ENCODE data around the gene CNTNAP5. TPM values are rescaled to one million over a fixed set of nuclear protein-coding genes. Genes with fewer than 3 reads are reported as not detected.

CNTNAP5 gene
- total RNA-seq, 4 donors from 2014 or later = not detected

GRCh38 chr2:124874219-124874618 lies 849.1 kb downstream of the CNTNAP5 start:
- no peaks in the 10 kb centered on the region for H3K4me1 ChIP-seq
- no peak for ATAC-seq
- in situ Hi-C loops (cut with MboI; ENCODE audit: low sequenced_read_pairs in 4 of 4) = no loop called here

GRCh38 chr2:124874676-124875075 lies 849.6 kb downstream of the CNTNAP5 start:
- Histone ChIP-seq H3K4me1 (no peaks in the 10 kb centered on the region), H3K27ac (no peak overlapping the region), H3K36me3 (no peaks in the 10 kb centered on the region), H3K9me3 (no peaks in the 10 kb centered on the region), H3K27me3 (no peaks in the 10 kb centered on the region), H3K4me3 (no peak overlapping the region)
- ATAC-seq (no peak), DNase-seq (no peak)
- intact Hi-C loops (cut with DNase I; ENCODE audit: low total_unique reads) (no loop called here), in situ Hi-C loops (cut with MboI; ENCODE audit: low sequenced_read_pairs in 4 of 4) (no loop called here)
- TF ChIP-seq CTCF (IDR thresholded peaks at IDR 0.05 in 4 of 5, conservative IDR thresholded peaks at IDR 0.05 in 1 of 5) (no peak), POLR2A (IDR thresholded peaks at IDR 0.05) (no peak)

More at GRCh38 chr2:124874219-124874618, 849.1 kb downstream of the CNTNAP5 start:
- no peak for DNase-seq
- no peaks in the 10 kb centered on the region for H3K36me3 ChIP-seq
- no peak for TF ChIP-seq POLR2A (IDR thresholded peaks at IDR 0.05)
- TF ChIP-seq CTCF (IDR thresholded peaks at IDR 0.05 in 4 of 5, conservative IDR thresholded peaks at IDR 0.05 in 1 of 5) = no peak
- intact Hi-C loops (cut with DNase I; ENCODE audit: low total_unique reads) = no loop called here
- H3K27ac ChIP-seq = no peak overlapping the region
- H3K27me3 ChIP-seq = no peaks in the 10 kb centered on the region
- H3K4me3 ChIP-seq = no peak overlapping the region
- no peaks in the 10 kb centered on the region for H3K9me3 ChIP-seq

- Histone ChIP-seq H3K27ac (no peak overlapping the region), H3K4me3 (no peak overlapping the region), H3K36me3 (no peaks in the 10 kb centered on the region), H3K4me1 (no peaks in the 10 kb centered on the region), H3K9me3 (no peaks in the 10 kb centered on the region), H3K27me3 (no peaks in the 10 kb centered on the region)
- no peak for ATAC-seq
- in situ Hi-C loops (cut with MboI; ENCODE audit: low sequenced_read_pairs in 4 of 4) = no loop called here
- no peak for DNase-seq
- no peak for TF ChIP-seq CTCF (IDR thresholded peaks at IDR 0.05 in 4 of 5, conservative IDR thresholded peaks at IDR 0.05 in 1 of 5)
- no peak for TF ChIP-seq POLR2A (IDR thresholded peaks at IDR 0.05)
- intact Hi-C loops (cut with DNase I; ENCODE audit: low total_unique reads) = no loop called here
Observed at GRCh38 chr2:124875627-124876244, 850.6 kb downstream of the CNTNAP5 start.

GRCh38 chr2:124877141-124877577 lies 852.1 kb downstream of the CNTNAP5 start:
- no peak for DNase-seq
- no peak for TF ChIP-seq CTCF (IDR thresholded peaks at IDR 0.05 in 4 of 5, conservative IDR thresholded peaks at IDR 0.05 in 1 of 5)
- TF ChIP-seq POLR2A (IDR thresholded peaks at IDR 0.05) = no peak
- intact Hi-C loops (cut with DNase I; ENCODE audit: low total_unique reads) (no loop called here), in situ Hi-C loops (cut with MboI; ENCODE audit: low sequenced_read_pairs in 4 of 4) (no loop called here)
- Histone ChIP-seq H3K4me3 (no peak overlapping the region), H3K36me3 (no peaks in the 10 kb centered on the region), H3K4me1 (no peaks in the 10 kb centered on the region), H3K27me3 (no peaks in the 10 kb centered on the region), H3K27ac (no peak overlapping the region), H3K9me3 (no peaks in the 10 kb centered on the region)
- ATAC-seq = no peak

GRCh38 chr2:124879640-124880039 lies 854.6 kb downstream of the CNTNAP5 start:
- Histone ChIP-seq H3K4me3 (no peak overlapping the region), H3K27ac (no peak overlapping the region), H3K36me3 (no peaks in the 10 kb centered on the region), H3K9me3 (no peaks in the 10 kb centered on the region), H3K27me3 (no peaks in the 10 kb centered on the region), H3K4me1 (no peaks in the 10 kb centered on the region)
- in situ Hi-C loops (cut with MboI; ENCODE audit: low sequenced_read_pairs in 4 of 4) (no loop called here), intact Hi-C loops (cut with DNase I; ENCODE audit: low total_unique reads) (no loop called here)
- no peak for TF ChIP-seq CTCF (IDR thresholded peaks at IDR 0.05 in 4 of 5, conservative IDR thresholded peaks at IDR 0.05 in 1 of 5)
- TF ChIP-seq POLR2A (IDR thresholded peaks at IDR 0.05) = no peak
- DNase-seq = no peak
- ATAC-seq = no peak

Measured in gastrocnemius medialis (tissue), 4 donors.